ENCODE data around the gene SLFN14. TPM values are rescaled to one million over a fixed set of nuclear protein-coding genes. Genes with fewer than 3 reads are reported as not detected.
A peak's percentile ranks its signal among the peaks of the same experiment; 100 is the strongest.
"Not testable (repeated sequence)": the region's sequence is repeated elsewhere in the genome, so short reads cannot be mapped to it uniquely, and the experiment has no call there.

Gene SLFN14
- total RNA-seq, 1 experiment from 2014 or later: not detected

GRCh38 chr17:35566968-35567367 is 6.3 kb upstream of the SLFN14 start:
- H3K27ac ChIP-seq (ENCODE audit: low read length): peak overlapping the region; percentile 97
- TSS peak; percentile 96 for BruUV-seq (replicated peaks)
- no peaks in the 10 kb centered on the region for H3K9me3 ChIP-seq (ENCODE audit: control insufficient read depth, insufficient read depth, low read depth, low read length)
- POLR2A ChIA-PET: interaction anchor here (0.5 to 0.6 kb wide), 2 partner anchors 80 to 87 kb away, joined by 3 to 4 read pairs; no protein-coding TSS in a partner anchor
- peaks cover 6% of the 10 kb centered on the region; the same call in 1 of the 2 replicates for H3K36me3 ChIP-seq (ENCODE audit: control insufficient read depth, insufficient read depth, low read length)
- TF ChIP-seq POLR2AphosphoS5 (IDR thresholded peaks at IDR 0.05; ENCODE audit: low read depth, low read length) (no peak), CTCF (IDR thresholded peaks at IDR 0.05) (no peak), SIN3A (IDR thresholded peaks at IDR 0.05; ENCODE audit: borderline replicate concordance, insufficient read depth, low read depth, low read length) (no peak), REST (IDR thresholded peaks at IDR 0.05; ENCODE audit: insufficient read depth in 1 of 2, low read depth in 2 of 2, low read length in 1 of 2) (no peak), TCF7L2 (IDR thresholded peaks at IDR 0.05; ENCODE audit: low read depth, low read length) (no peak)
- intact Hi-C loops (cut with micrococcal nuclease; ENCODE audit: unreplicated experiment): no loop called here
- peak overlapping the region; percentile 96 to 98 for H3K4me3 ChIP-seq (ENCODE audit: low read depth in 2 of 2, low read length in 2 of 2)
- in situ Hi-C loops (cut with HindIII; ENCODE audit: low pct_unique_long_range_greater_than_20kb, low sequenced_read_pairs): no loop called here
- CTCF ChIA-PET: no interaction called here
- DNase-seq (ENCODE audit: low read depth, low spot score) (no peak), ATAC-seq (no peak)
- no peaks in the 10 kb centered on the region for H3K27me3 ChIP-seq (ENCODE audit: control insufficient read depth, insufficient read depth, low read length)
- H3K4me1 ChIP-seq (ENCODE audit: control insufficient read depth, insufficient read depth, low read length): peaks cover 12% of the 10 kb centered on the region

- POLR2A ChIA-PET; DNase-seq (ENCODE audit: low read depth, low spot score); H3K4me3 ChIP-seq (ENCODE audit: low read depth in 2 of 2, low read length in 2 of 2); in situ Hi-C loops (cut with HindIII; ENCODE audit: low pct_unique_long_range_greater_than_20kb, low sequenced_read_pairs); H3K36me3 ChIP-seq (ENCODE audit: control insufficient read depth, insufficient read depth, low read length); H3K27me3 ChIP-seq (ENCODE audit: control insufficient read depth, insufficient read depth, low read length); H3K4me1 ChIP-seq (ENCODE audit: control insufficient read depth, insufficient read depth, low read length); H3K27ac ChIP-seq (ENCODE audit: low read length); ATAC-seq; H3K9me3 ChIP-seq (ENCODE audit: control insufficient read depth, insufficient read depth, low read depth, low read length); BruUV-seq (replicated peaks); intact Hi-C loops (cut with micrococcal nuclease; ENCODE audit: unreplicated experiment): not testable (repeated sequence)
- CTCF ChIA-PET: interaction anchor here (1.1 kb wide), 1 partner anchor 29 kb away, joined by 13 read pairs; no protein-coding TSS in a partner anchor
Observed at GRCh38 chr17:35563181-35563580, 2.6 kb upstream of the SLFN14 start.

GRCh38 chr17:35559495-35560210 is 966 bp downstream of the SLFN14 start:
- Histone ChIP-seq H3K36me3 (ENCODE audit: control insufficient read depth, insufficient read depth, low read length) (no peaks in the 10 kb centered on the region), H3K4me1 (ENCODE audit: control insufficient read depth, insufficient read depth, low read length) (no peaks in the 10 kb centered on the region), H3K9me3 (ENCODE audit: control insufficient read depth, insufficient read depth, low read depth, low read length) (no peaks in the 10 kb centered on the region), H3K27me3 (ENCODE audit: control insufficient read depth, insufficient read depth, low read length) (no peaks in the 10 kb centered on the region), H3K4me3 (ENCODE audit: low read depth in 2 of 2, low read length in 2 of 2) (no peak overlapping the region), H3K27ac (ENCODE audit: low read length) (no peak overlapping the region)
- no peak for DNase-seq (ENCODE audit: low read depth, low spot score)
- intact Hi-C loops (cut with micrococcal nuclease; ENCODE audit: unreplicated experiment): loop anchor here (5.0 kb wide), 1 partner anchor 188 kb away; no protein-coding TSS in a partner anchor
- no peak for ATAC-seq
- ChIA-PET POLR2A (interaction anchor here (0.5 kb wide), 1 partner anchor 18 kb away, joined by 3 read pairs; no protein-coding TSS in a partner anchor), CTCF (interaction anchor here (0.6 kb wide), 1 partner anchor 26 kb away, joined by 4 read pairs; no protein-coding TSS in a partner anchor)
- in situ Hi-C loops (cut with HindIII; ENCODE audit: low pct_unique_long_range_greater_than_20kb, low sequenced_read_pairs): no loop called here
- TF ChIP-seq TCF7L2 (IDR thresholded peaks at IDR 0.05; ENCODE audit: low read depth, low read length) (no peak), POLR2AphosphoS5 (IDR thresholded peaks at IDR 0.05; ENCODE audit: low read depth, low read length) (no peak), REST (IDR thresholded peaks at IDR 0.05; ENCODE audit: insufficient read depth in 1 of 2, low read depth in 2 of 2, low read length in 1 of 2) (no peak), CTCF (IDR thresholded peaks at IDR 0.05) (no peak), SIN3A (IDR thresholded peaks at IDR 0.05; ENCODE audit: borderline replicate concordance, insufficient read depth, low read depth, low read length) (no peak)
- BruUV-seq (replicated peaks): no TSS peak

Measured in Panc1 (cell line).